HEK293 (cell line): ENCODE results near the gene INSM2.

ENCODE experiments used
- HOXC10 ChIP-seq: sonication (generic); formaldehyde crosslinking; IDR thresholded peaks from 2 replicates; pipeline ENCODE4 v1.8.1; 2023; ENCODE audit warnings: mild to moderate bottlenecking, missing genetic modification reagents
- IKZF3 ChIP-seq: fragments of 450-650 bp; IDR thresholded peaks from 2 replicates; pipeline ENCODE4 v1.5.0; 2018; ENCODE audit warnings: missing biosample characterization, mild to moderate bottlenecking, missing genetic modification characterization, moderate library complexity
- MEIS1 ChIP-seq: sonication (generic); formaldehyde crosslinking; IDR thresholded peaks from 2 replicates; pipeline ENCODE4 v1.8.1; 2022; ENCODE audit warnings: missing genetic modification reagents, mild to moderate bottlenecking, borderline replicate concordance
- OVOL3 ChIP-seq: fragments of 450-650 bp; formaldehyde crosslinking; IDR thresholded peaks from 2 replicates; pipeline ENCODE4 v1.5.1; 2016; ENCODE audit warnings: missing biosample characterization, missing genetic modification characterization
- SALL2 ChIP-seq: fragments of 450-650 bp; formaldehyde crosslinking; IDR thresholded peaks from 2 replicates; pipeline ENCODE4 v1.5.0; 2017; ENCODE audit warnings: missing biosample characterization, mild to moderate bottlenecking, missing genetic modification characterization, borderline replicate concordance
- SCRT1 ChIP-seq: fragments of 450-650 bp; formaldehyde crosslinking; IDR thresholded peaks from 2 replicates; pipeline ENCODE4 v1.5.1; 2016; ENCODE audit warnings: missing biosample characterization, missing genetic modification characterization, borderline replicate concordance
- SETDB1 ChIP-seq: IDR thresholded peaks from one replicate; pipeline ENCODE4 v1.6.1; 2017; ENCODE audit warnings: mild to moderate bottlenecking, low read length, moderate library complexity, mixed read lengths; ENCODE audit not compliant: insufficient read length
- SP3 ChIP-seq: fragments of 450-650 bp; formaldehyde crosslinking; IDR thresholded peaks from 2 replicates; pipeline ENCODE4 v1.5.1; 2016; ENCODE audit warnings: missing biosample characterization, missing genetic modification characterization
- TRIM28 ChIP-seq: IDR thresholded peaks from 2 replicates; pipeline ENCODE4 v1.6.1; 2011; ENCODE audit warnings: low read length, control low read depth, borderline replicate concordance
- ZBTB20 ChIP-seq: fragments of 450-650 bp; formaldehyde crosslinking; IDR thresholded peaks from 2 replicates; pipeline ENCODE4 v1.5.1; 2016; ENCODE audit warnings: missing biosample characterization, missing genetic modification characterization
- ZBTB21 ChIP-seq: fragments of 450-650 bp; formaldehyde crosslinking; IDR thresholded peaks from 2 replicates; pipeline ENCODE4 v1.5.1; 2017; ENCODE audit warnings: missing biosample characterization, missing genetic modification characterization
- ZIC2 ChIP-seq: fragments of 450-650 bp; formaldehyde crosslinking; IDR thresholded peaks from 2 replicates; pipeline ENCODE4 v1.5.1; 2016; ENCODE audit warnings: missing biosample characterization, missing genetic modification characterization
- ZNF112 ChIP-seq: fragments of 450-650 bp; formaldehyde crosslinking; IDR thresholded peaks from 2 replicates; pipeline ENCODE4 v1.5.0; 2017; ENCODE audit warnings: missing biosample characterization, missing genetic modification characterization
- ZNF138 ChIP-seq: fragments of 450-650 bp; formaldehyde crosslinking; IDR thresholded peaks from 2 replicates; pipeline ENCODE4 v1.5.1; 2016; ENCODE audit warnings: missing biosample characterization, missing genetic modification characterization, borderline replicate concordance
- ZNF140 ChIP-seq: fragments of 450-650 bp; formaldehyde crosslinking; IDR thresholded peaks from 2 replicates; pipeline ENCODE4 v1.5.1; 2016; ENCODE audit warnings: missing biosample characterization, missing genetic modification characterization
- ZNF157 ChIP-seq: fragments of 450-650 bp; formaldehyde crosslinking; IDR thresholded peaks from 2 replicates; pipeline ENCODE4 v1.5.1; 2016; ENCODE audit warnings: missing biosample characterization, missing genetic modification characterization
- ZNF223 ChIP-seq: fragments of 450-650 bp; formaldehyde crosslinking; IDR thresholded peaks from 2 replicates; pipeline ENCODE4 v1.5.1; 2016; ENCODE audit warnings: missing biosample characterization, missing genetic modification characterization
- ZNF239 ChIP-seq: fragments of 450-650 bp; formaldehyde crosslinking; IDR thresholded peaks from 2 replicates; pipeline ENCODE4 v1.5.1; 2016; ENCODE audit warnings: missing biosample characterization, missing genetic modification characterization
- ZNF24 ChIP-seq: fragments of 450-650 bp; formaldehyde crosslinking; IDR thresholded peaks from 2 replicates; pipeline ENCODE4 v1.5.1; 2016; ENCODE audit warnings: missing biosample characterization, missing genetic modification characterization
- ZNF37A ChIP-seq: fragments of 450-650 bp; IDR thresholded peaks from 2 replicates; pipeline ENCODE4 v1.5.1; 2018; ENCODE audit warnings: missing biosample characterization, missing genetic modification characterization
- ZNF404 ChIP-seq: fragments of 450-650 bp; formaldehyde crosslinking; IDR thresholded peaks from 2 replicates; pipeline ENCODE4 v1.5.1; 2017; ENCODE audit warnings: missing biosample characterization, missing genetic modification characterization
- ZNF423 ChIP-seq: fragments of 450-650 bp; formaldehyde crosslinking; IDR thresholded peaks from 2 replicates; pipeline ENCODE4 v1.5.1; 2016; ENCODE audit warnings: missing biosample characterization, missing genetic modification characterization
- ZNF473 ChIP-seq: fragments of 450-650 bp; formaldehyde crosslinking; IDR thresholded peaks from 2 replicates; pipeline ENCODE4 v1.5.1; 2017; ENCODE audit warnings: missing biosample characterization, missing genetic modification characterization
- ZNF514 ChIP-seq: fragments of 450-650 bp; formaldehyde crosslinking; IDR thresholded peaks from 2 replicates; pipeline ENCODE4 v1.5.1; 2016; ENCODE audit warnings: missing biosample characterization, missing genetic modification characterization
- ZNF549 ChIP-seq: fragments of 450-650 bp; IDR thresholded peaks from 2 replicates; pipeline ENCODE4 v1.5.1; 2018; ENCODE audit warnings: missing biosample characterization, missing genetic modification characterization, mild to moderate bottlenecking, inconsistent platforms, moderate library complexity
- ZNF585B ChIP-seq: fragments of 450-650 bp; formaldehyde crosslinking; IDR thresholded peaks from 2 replicates; pipeline ENCODE4 v1.5.1; 2016; ENCODE audit warnings: missing biosample characterization, missing genetic modification characterization
- ZNF600 ChIP-seq: fragments of 450-650 bp; formaldehyde crosslinking; IDR thresholded peaks from 2 replicates; pipeline ENCODE4 v1.5.1; 2016; ENCODE audit warnings: missing biosample characterization, missing genetic modification characterization
- ZNF610 ChIP-seq: fragments of 450-650 bp; formaldehyde crosslinking; IDR thresholded peaks from 2 replicates; pipeline ENCODE4 v1.5.1; 2016; ENCODE audit warnings: missing biosample characterization, missing genetic modification characterization, borderline replicate concordance
- ZNF660 ChIP-seq: fragments of 450-650 bp; IDR thresholded peaks from 2 replicates; pipeline ENCODE4 v1.5.1; 2018; ENCODE audit warnings: missing biosample characterization, mild to moderate bottlenecking, missing genetic modification characterization
- ZNF670 ChIP-seq: fragments of 450-650 bp; formaldehyde crosslinking; IDR thresholded peaks from 2 replicates; pipeline ENCODE4 v1.5.1; 2016; ENCODE audit warnings: missing biosample characterization, missing genetic modification characterization, low read depth
- ZNF777 ChIP-seq: fragments of 450-650 bp; formaldehyde crosslinking; IDR thresholded peaks from 2 replicates; pipeline ENCODE4 v1.5.1; 2017; ENCODE audit warnings: missing biosample characterization, missing genetic modification characterization, borderline replicate concordance
- ZNF792 ChIP-seq: fragments of 450-650 bp; formaldehyde crosslinking; IDR thresholded peaks from 2 replicates; pipeline ENCODE4 v1.5.1; 2016; ENCODE audit warnings: missing biosample characterization, missing genetic modification characterization
- TF ChIP-seq, protein P1 (sequence below): fragments of 450-650 bp; formaldehyde crosslinking; IDR thresholded peaks from 2 replicates; pipeline ENCODE4 v1.5.1; 2016; ENCODE audit warnings: missing biosample characterization, missing genetic modification characterization
- TF ChIP-seq, protein P2 (sequence below): fragments of 450-650 bp; formaldehyde crosslinking; IDR thresholded peaks from 2 replicates; pipeline ENCODE4 v1.5.1; 2017; ENCODE audit warnings: missing biosample characterization, missing genetic modification characterization
- TF ChIP-seq, protein P3 (sequence below): fragments of 450-650 bp; formaldehyde crosslinking; IDR thresholded peaks from 2 replicates; pipeline ENCODE4 v1.5.1; 2016; ENCODE audit warnings: missing biosample characterization, missing genetic modification characterization
- TF ChIP-seq, protein P4 (sequence below): sonication (generic); formaldehyde crosslinking; IDR thresholded peaks from 2 replicates; pipeline ENCODE4 v1.8.1; 2022; ENCODE audit warnings: mild to moderate bottlenecking, moderate library complexity, missing genetic modification reagents

The INSM2 gene

DNA sequence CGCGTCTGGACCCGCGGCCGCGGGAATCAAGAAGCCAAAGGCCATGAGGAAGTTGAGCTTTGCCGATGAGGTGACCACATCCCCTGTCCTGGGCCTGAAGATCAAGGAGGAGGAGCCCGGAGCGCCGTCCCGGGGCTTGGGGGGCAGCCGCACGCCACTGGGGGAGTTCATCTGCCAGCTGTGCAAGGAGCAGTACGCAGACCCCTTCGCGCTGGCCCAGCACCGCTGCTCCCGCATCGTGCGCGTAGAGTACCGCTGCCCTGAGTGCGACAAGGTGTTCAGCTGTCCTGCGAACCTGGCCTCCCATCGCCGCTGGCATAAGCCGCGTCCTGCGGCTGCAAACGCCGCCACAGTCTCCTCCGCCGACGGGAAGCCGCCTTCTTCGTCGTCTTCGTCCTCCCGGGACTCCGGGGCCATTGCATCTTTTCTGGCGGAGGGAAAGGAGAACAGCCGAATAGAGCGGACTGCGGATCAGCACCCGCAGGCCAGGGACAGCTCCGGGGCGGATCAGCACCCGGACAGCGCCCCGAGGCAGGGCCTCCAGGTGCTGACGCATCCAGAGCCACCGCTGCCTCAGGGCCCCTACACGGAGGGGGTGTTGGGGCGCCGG lies 1.0 kb downstream of the INSM2 start (continued):
- TF ChIP-seq ZNF670 (tag by site-specific recombination), result no peak
- TF ChIP-seq ZNF223, result no peak
- TF ChIP-seq ZNF138, result no peak
- TF ChIP-seq ZNF24 (tag by site-specific recombination), result 0 out of 2 replicates have a peak, but pooled peaks have one; percentile 40
- TF ChIP-seq HOXC10 (CRISPR knock-in tag), result peak; percentile 98
- TF ChIP-seq IKZF3 (tag by site-specific recombination), result no peak
- TF ChIP-seq SP3 (tag by site-specific recombination), result no peak
- no peak for TF ChIP-seq SALL2 (tag by site-specific recombination)
- TF ChIP-seq ZNF404 (tag by site-specific recombination), result no peak
- TF ChIP-seq ZBTB20 (tag by site-specific recombination), result peak; percentile 88
- TF ChIP-seq, protein P1, sequence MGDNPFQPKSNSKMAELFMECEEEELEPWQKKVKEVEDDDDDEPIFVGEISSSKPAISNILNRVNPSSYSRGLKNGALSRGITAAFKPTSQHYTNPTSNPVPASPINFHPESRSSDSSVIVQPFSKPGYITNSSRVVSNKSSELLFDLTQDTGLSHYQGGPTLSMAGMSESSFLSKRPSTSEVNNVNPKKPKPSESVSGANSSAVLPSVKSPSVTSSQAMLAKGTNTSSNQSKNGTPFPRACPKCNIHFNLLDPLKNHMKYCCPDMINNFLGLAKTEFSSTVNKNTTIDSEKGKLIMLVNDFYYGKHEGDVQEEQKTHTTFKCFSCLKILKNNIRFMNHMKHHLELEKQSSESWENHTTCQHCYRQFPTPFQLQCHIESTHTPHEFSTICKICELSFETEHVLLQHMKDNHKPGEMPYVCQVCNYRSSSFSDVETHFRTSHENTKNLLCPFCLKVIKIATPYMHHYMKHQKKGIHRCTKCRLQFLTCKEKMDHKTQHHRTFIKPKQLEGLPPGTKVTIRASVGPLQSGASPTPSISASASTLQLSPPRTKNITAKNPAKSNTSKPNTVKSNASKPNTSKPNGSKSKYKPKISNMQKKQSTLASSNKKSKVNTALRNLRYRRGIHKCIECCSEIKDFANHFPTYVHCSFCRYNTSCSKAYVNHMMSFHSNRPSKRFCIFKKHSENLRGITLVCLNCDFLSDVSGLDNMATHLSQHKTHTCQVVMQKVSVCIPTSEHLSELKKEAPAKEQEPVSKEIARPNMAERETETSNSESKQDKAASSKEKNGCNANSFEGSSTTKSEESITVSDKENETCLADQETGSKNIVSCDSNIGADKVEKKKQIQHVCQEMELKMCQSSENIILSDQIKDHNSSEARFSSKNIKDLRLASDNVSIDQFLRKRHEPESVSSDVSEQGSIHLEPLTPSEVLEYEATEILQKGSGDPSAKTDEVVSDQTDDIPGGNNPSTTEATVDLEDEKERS (tag by site-specific recombination), result no peak
- no peak for TF ChIP-seq ZNF660
- TF ChIP-seq ZNF514, result no peak
- TF ChIP-seq, protein P2, sequence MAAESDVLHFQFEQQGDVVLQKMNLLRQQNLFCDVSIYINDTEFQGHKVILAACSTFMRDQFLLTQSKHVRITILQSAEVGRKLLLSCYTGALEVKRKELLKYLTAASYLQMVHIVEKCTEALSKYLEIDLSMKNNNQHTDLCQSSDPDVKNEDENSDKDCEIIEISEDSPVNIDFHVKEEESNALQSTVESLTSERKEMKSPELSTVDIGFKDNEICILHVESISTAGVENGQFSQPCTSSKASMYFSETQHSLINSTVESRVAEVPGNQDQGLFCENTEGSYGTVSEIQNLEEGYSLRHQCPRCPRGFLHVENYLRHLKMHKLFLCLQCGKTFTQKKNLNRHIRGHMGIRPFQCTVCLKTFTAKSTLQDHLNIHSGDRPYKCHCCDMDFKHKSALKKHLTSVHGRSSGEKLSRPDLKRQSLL (tag by site-specific recombination), result no peak
- TF ChIP-seq ZNF239, result no peak
- no peak for TF ChIP-seq ZNF585B
- no peak for TF ChIP-seq ZNF473 (tag by site-specific recombination)
- TF ChIP-seq, protein P3, sequence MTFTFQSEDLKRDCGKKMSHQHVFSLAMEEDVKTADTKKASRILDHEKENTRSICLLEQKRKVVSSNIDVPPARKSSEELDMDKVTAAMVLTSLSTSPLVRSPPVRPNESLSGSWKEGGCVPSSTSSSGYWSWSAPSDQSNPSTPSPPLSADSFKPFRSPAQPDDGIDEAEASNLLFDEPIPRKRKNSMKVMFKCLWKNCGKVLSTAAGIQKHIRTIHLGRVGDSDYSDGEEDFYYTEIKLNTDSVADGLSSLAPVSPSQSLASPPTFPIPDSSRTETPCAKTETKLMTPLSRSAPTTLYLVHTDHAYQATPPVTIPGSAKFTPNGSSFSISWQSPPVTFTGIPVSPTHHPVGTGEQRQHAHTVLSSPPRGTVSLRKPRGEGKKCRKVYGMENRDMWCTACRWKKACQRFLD (tag by site-specific recombination), result no peak
- TF ChIP-seq SETDB1, result no peak
- TF ChIP-seq ZNF792, result no peak
- no peak for TF ChIP-seq TRIM28
- TF ChIP-seq ZNF549 (tag by site-specific recombination), result no peak
- TF ChIP-seq ZNF157, result no peak
- TF ChIP-seq ZNF112 (tag by site-specific recombination), result no peak
- TF ChIP-seq ZNF423, result no peak
- TF ChIP-seq, protein P4, sequence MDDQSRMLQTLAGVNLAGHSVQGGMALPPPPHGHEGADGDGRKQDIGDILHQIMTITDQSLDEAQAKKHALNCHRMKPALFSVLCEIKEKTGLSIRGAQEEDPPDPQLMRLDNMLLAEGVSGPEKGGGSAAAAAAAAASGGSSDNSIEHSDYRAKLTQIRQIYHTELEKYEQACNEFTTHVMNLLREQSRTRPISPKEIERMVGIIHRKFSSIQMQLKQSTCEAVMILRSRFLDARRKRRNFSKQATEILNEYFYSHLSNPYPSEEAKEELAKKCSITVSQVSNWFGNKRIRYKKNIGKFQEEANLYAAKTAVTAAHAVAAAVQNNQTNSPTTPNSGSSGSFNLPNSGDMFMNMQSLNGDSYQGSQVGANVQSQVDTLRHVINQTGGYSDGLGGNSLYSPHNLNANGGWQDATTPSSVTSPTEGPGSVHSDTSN, result peak; percentile 98
- no peak for TF ChIP-seq SCRT1
- no peak for TF ChIP-seq ZBTB21 (tag by site-specific recombination)
- TF ChIP-seq ZNF777 (tag by site-specific recombination), result no peak
- TF ChIP-seq ZNF610, result no peak
- TF ChIP-seq ZNF37A (tag by site-specific recombination), result no peak
- TF ChIP-seq ZIC2, result no peak
- peak; percentile 55; the same call in 1 of the 2 replicates for TF ChIP-seq ZNF600 (tag by site-specific recombination)
- TF ChIP-seq MEIS1 (CRISPR knock-in tag), result peak; percentile 90
- no peak for TF ChIP-seq ZNF140 (tag by site-specific recombination)
- no peak for TF ChIP-seq OVOL3 (tag by site-specific recombination)
